ENCODE measurements around the gene TNS3.

- TF ChIP-seq EZH2phosphoT487 (IDR thresholded peaks at IDR 0.05; ENCODE audit: borderline replicate concordance, low read depth) (no peak), FOSL2 (IDR thresholded peaks at IDR 0.05; ENCODE audit: borderline replicate concordance, low read depth) (no peak), YY1 (IDR thresholded peaks at IDR 0.05; ENCODE audit: low read depth) (no peak), CTCF (IDR thresholded peaks at IDR 0.05) (no peak), POLR2AphosphoS5 (IDR thresholded peaks at IDR 0.05; ENCODE audit: low read depth, low read length) (no peak), TAF1 (IDR thresholded peaks at IDR 0.05; ENCODE audit: borderline replicate concordance, low read depth, low read length) (no peak), TEAD4 (IDR thresholded peaks at IDR 0.05; ENCODE audit: borderline replicate concordance, insufficient read depth) (no peak), TCF12 (IDR thresholded peaks at IDR 0.05) (no peak), RFX5 (IDR thresholded peaks at IDR 0.05; ENCODE audit: low read length) (no peak), RAD21 (IDR thresholded peaks at IDR 0.05; ENCODE audit: low read length) (no peak)
Observed at GRCh38 chr7:47561715-47562446, 20.0 kb downstream of the TNS3 start.

Data from SK-N-SH (cell line).